Stimulated activated CD8-positive, alpha-beta memory T cell treated with anti-CD3 and anti-CD28 coated beads, Interleukin-15, amount 100 ng/mL, for 1 hour (primary cell): Measurements from ENCODE around the gene SCFD2.
"Not testable (repeated sequence)": the region's sequence is repeated elsewhere in the genome, so short reads cannot be mapped to it uniquely, and the experiment has no call there.

Source experiments
- DNase-seq: peaks from one replicate; pipeline ENCODE4 v3.0.0-alpha.2; 2020; ENCODE audit warnings: low read depth

The SCFD2 gene

GRCh38 chr4:53011259-53011905 is 354.5 kb downstream of the SCFD2 start:
- DNase-seq: no peak

- no peak for DNase-seq
Measured at GRCh38 chr4:53010318-53010717, 355.5 kb downstream of the SCFD2 start.

- DNase-seq: no peak
Measured at GRCh38 chr4:53009824-53010223, 356.0 kb downstream of the SCFD2 start.

GRCh38 chr4:53007024-53007423 is 358.8 kb downstream of the SCFD2 start:
- DNase-seq: no peak

- DNase-seq: no peak
Measured at GRCh38 chr4:53005808-53006207, 360.1 kb downstream of the SCFD2 start.

- DNase-seq: no peak
Measured at GRCh38 chr4:53005149-53005546, 360.7 kb downstream of the SCFD2 start.

- DNase-seq: no peak
Measured at GRCh38 chr4:53004497-53005148, 361.2 kb downstream of the SCFD2 start.

- no peak for DNase-seq
Measured at GRCh38 chr4:53003959-53004358, 361.9 kb downstream of the SCFD2 start.

GRCh38 chr4:53000560-53000959 is 365.3 kb downstream of the SCFD2 start:
- DNase-seq: no peak

GRCh38 chr4:52999626-53000025 is 366.2 kb downstream of the SCFD2 start:
- no peak for DNase-seq

- no peak for DNase-seq
Measured at GRCh38 chr4:52998413-52998812, 367.4 kb downstream of the SCFD2 start.

GRCh38 chr4:52997132-52997416 is 368.8 kb downstream of the SCFD2 start:
- no peak for DNase-seq

GRCh38 chr4:52996261-52997131 is 369.4 kb downstream of the SCFD2 start:
- no peak for DNase-seq

GRCh38 chr4:52995360-52996030 is 370.4 kb downstream of the SCFD2 start:
- no peak for DNase-seq

- DNase-seq: no peak
Measured at GRCh38 chr4:52994567-52994966, 371.3 kb downstream of the SCFD2 start.

GRCh38 chr4:52993771-52994170 is 372.1 kb downstream of the SCFD2 start:
- no peak for DNase-seq

GRCh38 chr4:52992551-52992950 is 373.3 kb downstream of the SCFD2 start:
- not testable (repeated sequence) for DNase-seq

- no peak for DNase-seq
Measured at GRCh38 chr4:52991472-52991871, 374.4 kb downstream of the SCFD2 start.

GRCh38 chr4:52990706-52991105 is 375.2 kb downstream of the SCFD2 start:
- no peak for DNase-seq

- DNase-seq: no peak
Measured at GRCh38 chr4:52989865-52990264, 376.0 kb downstream of the SCFD2 start.

GRCh38 chr4:52987392-52988056 is 378.3 kb downstream of the SCFD2 start:
- DNase-seq: no peak

GRCh38 chr4:52984462-52984881 is 381.4 kb downstream of the SCFD2 start:
- DNase-seq: no peak
